T-helper 9 cell (primary cell): ENCODE measurements around the gene KIF3A.

Experiments used
- DNase-seq: peaks from one replicate; pipeline ENCODE4 v3.0.0-alpha.2; 2020

KIF3A gene

GRCh38 chr5:132770476-132771159 lies 33.3 kb upstream of the KIF3A start:
- DNase-seq, result no peak

GRCh38 chr5:132768485-132768868 lies 31.1 kb upstream of the KIF3A start:
- DNase-seq, result no peak

- no peak for DNase-seq
Measured at GRCh38 chr5:132767150-132767549, 29.8 kb upstream of the KIF3A start.

- DNase-seq, result no peak
Measured at GRCh38 chr5:132766806-132767055, 29.4 kb upstream of the KIF3A start.

GRCh38 chr5:132766020-132766805 lies 28.9 kb upstream of the KIF3A start:
- DNase-seq, result no peak

GRCh38 chr5:132765311-132766019 lies 28.1 kb upstream of the KIF3A start:
- no peak for DNase-seq

- no peak for DNase-seq
Measured at GRCh38 chr5:132764671-132765238, 27.4 kb upstream of the KIF3A start.

- no peak for DNase-seq
Measured at GRCh38 chr5:132764051-132764450, 26.7 kb upstream of the KIF3A start.

- no peak for DNase-seq
Measured at GRCh38 chr5:132763181-132764036, 26.1 kb upstream of the KIF3A start.

- no peak for DNase-seq
Measured at GRCh38 chr5:132762246-132763000, 25.1 kb upstream of the KIF3A start.

- DNase-seq, result no peak
Measured at GRCh38 chr5:132761321-132762240, 24.2 kb upstream of the KIF3A start.

GRCh38 chr5:132760601-132761317 lies 23.4 kb upstream of the KIF3A start:
- no peak for DNase-seq

GRCh38 chr5:132760049-132760420 lies 22.7 kb upstream of the KIF3A start:
- no peak for DNase-seq

GRCh38 chr5:132759114-132760048 lies 22.0 kb upstream of the KIF3A start:
- no peak for DNase-seq

- DNase-seq, result no peak
Measured at GRCh38 chr5:132758451-132758850, 21.1 kb upstream of the KIF3A start.

GRCh38 chr5:132756542-132756941 lies 19.2 kb upstream of the KIF3A start:
- no peak for DNase-seq

- no peak for DNase-seq
Measured at GRCh38 chr5:132754947-132755346, 17.6 kb upstream of the KIF3A start.

- no peak for DNase-seq
Measured at GRCh38 chr5:132754111-132754510, 16.8 kb upstream of the KIF3A start.
